IPS-NIHi7 (cell line): ENCODE measurements around the gene LMO2.
"Not testable (repeated sequence)": the region's sequence is repeated elsewhere in the genome, so short reads cannot be mapped to it uniquely, and the experiment has no call there.

Experiments
- DNase-seq: peaks from one replicate; pipeline ENCODE4 v3.0.0; 2012; ENCODE audit warnings: mixed read lengths; ENCODE audit errors: extremely low spot score

The LMO2 gene

GRCh38 chr11:33861386-33861785 is 30.5 kb downstream of the LMO2 start:
- DNase-seq = no peak

- no peak for DNase-seq
Observed at GRCh38 chr11:33860926-33861325, 30.9 kb downstream of the LMO2 start.

GRCh38 chr11:33859306-33859705 is 32.6 kb downstream of the LMO2 start:
- DNase-seq = no peak

GRCh38 chr11:33857933-33858371 is 33.9 kb downstream of the LMO2 start:
- DNase-seq = peak; percentile 78

GRCh38 chr11:33855500-33855899 is 36.4 kb downstream of the LMO2 start:
- DNase-seq = no peak

GRCh38 chr11:33848717-33849390 is 43.0 kb downstream of the LMO2 start:
- DNase-seq = no peak

GRCh38 chr11:33847251-33847650 is 44.6 kb downstream of the LMO2 start:
- DNase-seq = no peak

GRCh38 chr11:33844236-33844635 is 47.6 kb downstream of the LMO2 start:
- DNase-seq = no peak

GRCh38 chr11:33843018-33843417 is 48.9 kb downstream of the LMO2 start:
- no peak for DNase-seq

- no peak for DNase-seq
Observed at GRCh38 chr11:33842236-33842915, 49.5 kb downstream of the LMO2 start.

- not testable (repeated sequence) for DNase-seq
Observed at GRCh38 chr11:33838234-33838633, 53.6 kb downstream of the LMO2 start.

- DNase-seq = not testable (repeated sequence)
Observed at GRCh38 chr11:33837334-33837733, 54.5 kb downstream of the LMO2 start.

GRCh38 chr11:33835143-33835878 is 56.6 kb downstream of the LMO2 start:
- no peak for DNase-seq

GRCh38 chr11:33832676-33833075 is 59.2 kb downstream of the LMO2 start:
- DNase-seq = no peak

GRCh38 chr11:33830903-33831648 is 60.8 kb downstream of the LMO2 start:
- DNase-seq = no peak

- DNase-seq = peak; percentile 77
Observed at GRCh38 chr11:33829430-33830141, 62.3 kb downstream of the LMO2 start.

- peak; percentile 26 for DNase-seq
Observed at GRCh38 chr11:33828604-33829429, 63.1 kb downstream of the LMO2 start.

GRCh38 chr11:33827206-33827605 is 64.7 kb downstream of the LMO2 start:
- no peak for DNase-seq

- DNase-seq = no peak
Observed at GRCh38 chr11:33825854-33826560, 65.9 kb downstream of the LMO2 start.

- not testable (repeated sequence) for DNase-seq
Observed at GRCh38 chr11:33822981-33823380, 68.9 kb downstream of the LMO2 start.
